Mammary epithelial cell (primary cell): ENCODE measurements around the gene YIPF2.

Experiments used
- EZH2 ChIP-seq: IDR thresholded peaks from 2 replicates; pipeline ENCODE4 v1.6.1; 2012; ENCODE audit warnings: low read length, inconsistent platforms, borderline replicate concordance
- TF ChIP-seq, protein P1 (sequence below), 2 donors: IDR thresholded peaks in 1 of 2; conservative IDR thresholded peaks in 1 of 2; 2 replicates each; pipeline ENCODE4 v1.5.1; 2011 to 2012; ENCODE audit warnings: inconsistent platforms in 2 of 2, low read length in 2 of 2, mild to moderate bottlenecking in 2 of 2, control low read depth in 1 of 2, low read depth in 1 of 2; ENCODE audit not compliant: insufficient read depth in 1 of 2; ENCODE audit errors: extremely low read depth in 1 of 2

DNA sequence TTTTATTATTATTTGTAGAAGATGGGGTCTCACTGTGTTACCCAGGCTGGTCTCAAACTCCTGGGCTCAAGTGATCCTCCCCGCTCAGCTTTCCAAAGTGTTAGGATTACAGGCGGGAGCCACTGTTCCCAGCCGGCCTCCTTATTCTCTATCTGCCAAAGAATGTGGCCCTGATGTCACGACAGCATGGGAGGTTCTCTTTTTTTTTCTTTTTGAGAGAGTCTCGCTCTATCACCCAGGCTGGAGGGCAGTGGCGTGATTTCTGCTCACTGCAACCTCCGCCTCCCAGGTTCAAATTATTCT is 33.6 kb downstream of the YIPF2 start:
- TF ChIP-seq, protein P1, sequence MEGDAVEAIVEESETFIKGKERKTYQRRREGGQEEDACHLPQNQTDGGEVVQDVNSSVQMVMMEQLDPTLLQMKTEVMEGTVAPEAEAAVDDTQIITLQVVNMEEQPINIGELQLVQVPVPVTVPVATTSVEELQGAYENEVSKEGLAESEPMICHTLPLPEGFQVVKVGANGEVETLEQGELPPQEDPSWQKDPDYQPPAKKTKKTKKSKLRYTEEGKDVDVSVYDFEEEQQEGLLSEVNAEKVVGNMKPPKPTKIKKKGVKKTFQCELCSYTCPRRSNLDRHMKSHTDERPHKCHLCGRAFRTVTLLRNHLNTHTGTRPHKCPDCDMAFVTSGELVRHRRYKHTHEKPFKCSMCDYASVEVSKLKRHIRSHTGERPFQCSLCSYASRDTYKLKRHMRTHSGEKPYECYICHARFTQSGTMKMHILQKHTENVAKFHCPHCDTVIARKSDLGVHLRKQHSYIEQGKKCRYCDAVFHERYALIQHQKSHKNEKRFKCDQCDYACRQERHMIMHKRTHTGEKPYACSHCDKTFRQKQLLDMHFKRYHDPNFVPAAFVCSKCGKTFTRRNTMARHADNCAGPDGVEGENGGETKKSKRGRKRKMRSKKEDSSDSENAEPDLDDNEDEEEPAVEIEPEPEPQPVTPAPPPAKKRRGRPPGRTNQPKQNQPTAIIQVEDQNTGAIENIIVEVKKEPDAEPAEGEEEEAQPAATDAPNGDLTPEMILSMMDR (conservative IDR thresholded peaks at IDR 0.05 in 1 of 2, IDR thresholded peaks at IDR 0.05 in 1 of 2; ENCODE audit: extremely low read depth in 1 of 2, insufficient read depth in 1 of 2, low read depth in 1 of 2, low read length in 2 of 2), result no peak
- TF ChIP-seq EZH2, result no peak
